Measurements from ENCODE around the gene KIF13A.

The KIF13A gene

GRCh38 chr6:17998003-17998402 is 10.6 kb upstream of the KIF13A start:
- no peak overlapping the region for H3K27ac ChIP-seq (ENCODE audit: low read depth, low read length)
- no peak overlapping the region for H3K4me3 ChIP-seq (ENCODE audit: low read depth, low read length)
- no peaks in the 10 kb centered on the region; the same call in 1 of the 2 replicates for H3K4me1 ChIP-seq (ENCODE audit: control insufficient read depth, insufficient read depth, low read length)
- no peaks in the 10 kb centered on the region for H3K36me3 ChIP-seq (ENCODE audit: control insufficient read depth, insufficient read depth, low read length)
- no peaks in the 10 kb centered on the region for H3K27me3 ChIP-seq (ENCODE audit: control insufficient read depth, insufficient read depth, low read length)
- no peaks in the 10 kb centered on the region for H3K9me3 ChIP-seq (ENCODE audit: control insufficient read depth, insufficient read depth, low read depth, low read length)
- H3K9ac ChIP-seq (ENCODE audit: low read length): no peak overlapping the region

DNA sequence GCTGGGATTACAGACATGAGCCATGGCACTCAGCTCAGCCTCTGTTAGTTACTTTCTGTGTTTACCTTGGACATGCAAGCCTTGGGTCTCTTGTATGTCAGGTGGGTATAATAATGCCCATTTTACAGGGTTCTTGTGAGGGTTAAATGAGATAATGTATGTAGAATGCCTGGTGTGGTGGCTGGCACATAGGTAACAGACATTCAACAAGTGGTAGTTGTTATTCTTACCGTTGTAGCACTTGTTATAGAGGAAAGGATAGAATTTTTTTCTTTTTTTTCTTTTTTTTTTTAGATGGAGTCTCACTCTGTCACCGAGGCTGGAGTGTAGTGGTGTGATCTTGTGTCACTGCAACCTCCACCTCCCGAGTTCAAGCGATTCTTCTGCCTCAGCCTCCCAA is 8.0 kb upstream of the KIF13A start:
- Histone ChIP-seq H3K4me1 (ENCODE audit: control insufficient read depth, insufficient read depth, low read length) (no peaks in the 10 kb centered on the region; the same call in 1 of the 2 replicates), H3K9me3 (ENCODE audit: control insufficient read depth, insufficient read depth, low read depth, low read length) (no peaks in the 10 kb centered on the region), H3K4me3 (ENCODE audit: low read depth, low read length) (no peak overlapping the region), H3K27ac (ENCODE audit: low read depth, low read length) (no peak overlapping the region), H3K27me3 (ENCODE audit: control insufficient read depth, insufficient read depth, low read length) (no peaks in the 10 kb centered on the region), H3K9ac (ENCODE audit: low read length) (no peak overlapping the region), H3K36me3 (ENCODE audit: control insufficient read depth, insufficient read depth, low read length) (no peaks in the 10 kb centered on the region)

DNA sequence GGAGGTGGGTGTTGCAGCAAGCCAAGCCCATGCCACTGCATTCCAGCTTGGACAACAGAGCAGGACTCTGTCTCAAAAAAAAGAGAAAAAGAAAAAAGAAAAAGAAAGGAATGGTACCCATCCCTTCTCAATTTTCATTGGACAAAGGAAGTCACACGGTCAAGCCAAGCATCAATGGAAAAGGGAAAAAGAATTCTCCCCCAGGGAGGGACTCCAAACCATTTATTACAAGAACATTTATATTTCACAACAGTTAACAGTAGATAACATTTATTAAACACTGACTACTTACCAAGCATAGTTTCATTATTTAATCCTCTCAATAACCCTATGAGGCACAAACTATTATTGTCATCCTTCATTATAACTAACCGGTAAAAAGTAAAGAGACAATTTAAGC is 6.6 kb upstream of the KIF13A start:
- Histone ChIP-seq H3K9me3 (ENCODE audit: control insufficient read depth, insufficient read depth, low read depth, low read length) (no peaks in the 10 kb centered on the region), H3K36me3 (ENCODE audit: control insufficient read depth, insufficient read depth, low read length) (no peaks in the 10 kb centered on the region), H3K9ac (ENCODE audit: low read length) (no peak overlapping the region), H3K27ac (ENCODE audit: low read depth, low read length) (no peak overlapping the region), H3K4me3 (ENCODE audit: low read depth, low read length) (no peak overlapping the region), H3K27me3 (ENCODE audit: control insufficient read depth, insufficient read depth, low read length) (0 out of 2 replicates have a peak, but pooled peaks cover 2% of the 10 kb centered on the region), H3K4me1 (ENCODE audit: control insufficient read depth, insufficient read depth, low read length) (no peaks in the 10 kb centered on the region; the same call in 1 of the 2 replicates)

DNA sequence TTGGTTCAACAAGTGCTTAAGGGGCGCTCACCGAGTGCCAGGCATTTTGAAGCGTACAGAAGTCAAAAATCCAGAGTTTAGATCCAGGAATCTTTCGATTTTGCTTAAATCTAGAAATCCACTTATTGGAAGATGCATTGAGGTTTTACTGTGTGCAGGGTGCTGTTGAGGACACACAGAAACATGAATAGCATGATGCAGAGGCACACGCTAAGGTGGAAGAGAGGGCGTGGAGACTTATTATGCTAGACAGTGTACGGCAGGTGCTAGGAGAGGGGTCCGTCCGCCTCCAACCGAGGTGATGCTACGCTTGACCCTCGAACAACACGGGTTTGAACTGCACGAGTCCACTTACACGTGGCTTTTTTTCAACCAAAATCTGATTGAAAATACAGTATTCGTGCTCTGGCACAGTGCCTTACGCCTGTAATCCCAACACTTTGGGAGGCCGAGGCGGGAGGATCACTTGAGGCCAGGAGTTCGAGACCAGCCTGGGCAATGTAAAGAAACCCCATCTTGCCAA is 1.0 kb upstream of the KIF13A start:
- Histone ChIP-seq H3K27me3 (ENCODE audit: control insufficient read depth, insufficient read depth, low read length) (peaks cover 8% of the 10 kb centered on the region; the same call in 1 of the 2 replicates), H3K9ac (ENCODE audit: low read length) (peak overlapping the region; percentile 76), H3K4me1 (ENCODE audit: control insufficient read depth, insufficient read depth, low read length) (peaks cover 27% of the 10 kb centered on the region), H3K27ac (ENCODE audit: low read depth, low read length) (no peak overlapping the region), H3K9me3 (ENCODE audit: control insufficient read depth, insufficient read depth, low read depth, low read length) (no peaks in the 10 kb centered on the region), H3K36me3 (ENCODE audit: control insufficient read depth, insufficient read depth, low read length) (peaks cover 3% of the 10 kb centered on the region; the same call in 1 of the 2 replicates), H3K4me3 (ENCODE audit: low read depth, low read length) (peak overlapping the region; percentile 85)

DNA sequence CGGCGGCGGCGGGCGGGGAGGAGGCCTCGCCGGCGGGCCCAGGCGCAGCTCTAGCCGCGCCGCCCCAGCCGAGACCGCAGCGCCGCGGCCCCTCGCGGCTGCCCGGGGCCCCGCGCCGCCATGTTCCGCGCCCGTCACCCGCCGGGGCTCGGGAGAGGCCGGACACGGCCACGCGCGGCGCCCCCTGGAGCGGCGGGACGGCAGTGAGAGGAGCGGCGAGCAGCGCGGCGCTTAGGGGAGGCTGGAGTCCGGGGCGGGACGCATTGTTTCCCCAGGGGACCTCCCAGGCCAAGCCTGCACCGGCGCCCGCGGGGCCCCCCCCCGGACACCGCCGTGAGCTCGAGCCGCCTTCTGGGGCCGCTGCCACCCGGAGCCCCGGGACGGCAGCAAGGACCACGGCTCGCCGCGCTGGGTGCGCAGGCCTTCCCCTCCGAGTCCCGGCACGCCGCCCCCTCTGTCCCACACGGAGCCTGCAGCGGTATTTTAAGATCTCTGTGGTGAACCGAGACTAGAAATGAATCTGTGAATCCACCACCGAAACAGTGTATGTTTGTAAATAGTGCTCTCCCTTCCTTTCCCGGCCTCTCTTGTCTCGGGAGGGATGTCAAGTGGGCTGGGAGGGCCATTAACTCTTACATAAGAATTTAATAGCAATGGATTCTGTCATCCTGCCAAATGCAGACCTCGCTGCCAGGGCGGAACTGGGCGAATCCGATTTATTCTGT is 424 bp upstream of the KIF13A start:
- Histone ChIP-seq H3K9me3 (ENCODE audit: control insufficient read depth, insufficient read depth, low read depth, low read length) (no peaks in the 10 kb centered on the region), H3K27ac (ENCODE audit: low read depth, low read length) (peak overlapping the region; percentile 67; the same call in 1 of the 2 replicates), H3K9ac (ENCODE audit: low read length) (peak overlapping the region; percentile 76), H3K36me3 (ENCODE audit: control insufficient read depth, insufficient read depth, low read length) (peaks cover 3% of the 10 kb centered on the region; the same call in 1 of the 2 replicates), H3K27me3 (ENCODE audit: control insufficient read depth, insufficient read depth, low read length) (peaks cover 8% of the 10 kb centered on the region; the same call in 1 of the 2 replicates), H3K4me3 (ENCODE audit: low read depth, low read length) (peak overlapping the region; percentile 85), H3K4me1 (ENCODE audit: control insufficient read depth, insufficient read depth, low read length) (peaks cover 31% of the 10 kb centered on the region)

DNA sequence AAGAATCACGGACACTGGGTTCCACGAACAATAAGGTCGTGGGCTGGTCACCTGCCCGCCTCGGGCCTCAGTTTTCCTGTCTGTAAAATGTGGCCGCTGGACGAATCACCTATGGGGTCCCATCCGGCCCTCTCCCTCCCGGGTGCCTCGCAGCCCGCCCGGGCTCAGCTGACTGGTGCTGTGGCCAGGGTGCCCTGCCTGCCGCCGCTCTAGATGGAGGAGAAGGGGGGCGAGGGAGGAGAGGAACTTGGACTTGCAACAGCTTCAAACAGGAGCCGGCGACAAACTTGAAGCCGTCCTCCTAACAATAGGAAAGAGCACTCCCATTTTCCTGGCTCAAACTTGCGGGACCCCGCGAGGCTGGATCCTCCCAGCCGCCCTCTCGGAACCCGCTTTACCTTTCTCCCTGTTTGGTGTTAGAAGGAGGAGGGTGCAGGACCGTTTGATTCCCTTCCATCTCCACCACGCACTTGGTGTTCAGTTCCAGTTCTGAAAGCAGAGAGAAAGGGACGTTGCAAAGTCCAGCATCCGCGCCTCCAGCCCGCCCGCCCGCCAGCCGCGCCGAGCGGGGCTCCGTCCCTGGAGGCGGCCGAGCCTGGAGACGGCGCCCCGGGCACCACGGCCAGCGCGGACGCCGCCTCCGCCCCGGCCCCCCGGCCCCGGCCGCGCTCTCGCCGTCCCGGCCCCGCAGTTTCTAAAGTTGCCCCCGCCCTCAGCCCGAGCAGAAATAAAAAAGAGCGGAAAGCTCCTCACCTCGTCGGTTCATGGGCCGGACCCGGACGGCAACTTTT is 584 bp downstream of the KIF13A start:
- Histone ChIP-seq H3K4me1 (ENCODE audit: control insufficient read depth, insufficient read depth, low read length) (peaks cover 31% of the 10 kb centered on the region), H3K9ac (ENCODE audit: low read length) (peak overlapping the region; percentile 76), H3K36me3 (ENCODE audit: control insufficient read depth, insufficient read depth, low read length) (peaks cover 3% of the 10 kb centered on the region; the same call in 1 of the 2 replicates), H3K9me3 (ENCODE audit: control insufficient read depth, insufficient read depth, low read depth, low read length) (no peaks in the 10 kb centered on the region), H3K27ac (ENCODE audit: low read depth, low read length) (peak overlapping the region; percentile 2; the same call in 1 of the 2 replicates), H3K4me3 (ENCODE audit: low read depth, low read length) (peak overlapping the region; percentile 77), H3K27me3 (ENCODE audit: control insufficient read depth, insufficient read depth, low read length) (peaks cover 8% of the 10 kb centered on the region; the same call in 1 of the 2 replicates)

DNA sequence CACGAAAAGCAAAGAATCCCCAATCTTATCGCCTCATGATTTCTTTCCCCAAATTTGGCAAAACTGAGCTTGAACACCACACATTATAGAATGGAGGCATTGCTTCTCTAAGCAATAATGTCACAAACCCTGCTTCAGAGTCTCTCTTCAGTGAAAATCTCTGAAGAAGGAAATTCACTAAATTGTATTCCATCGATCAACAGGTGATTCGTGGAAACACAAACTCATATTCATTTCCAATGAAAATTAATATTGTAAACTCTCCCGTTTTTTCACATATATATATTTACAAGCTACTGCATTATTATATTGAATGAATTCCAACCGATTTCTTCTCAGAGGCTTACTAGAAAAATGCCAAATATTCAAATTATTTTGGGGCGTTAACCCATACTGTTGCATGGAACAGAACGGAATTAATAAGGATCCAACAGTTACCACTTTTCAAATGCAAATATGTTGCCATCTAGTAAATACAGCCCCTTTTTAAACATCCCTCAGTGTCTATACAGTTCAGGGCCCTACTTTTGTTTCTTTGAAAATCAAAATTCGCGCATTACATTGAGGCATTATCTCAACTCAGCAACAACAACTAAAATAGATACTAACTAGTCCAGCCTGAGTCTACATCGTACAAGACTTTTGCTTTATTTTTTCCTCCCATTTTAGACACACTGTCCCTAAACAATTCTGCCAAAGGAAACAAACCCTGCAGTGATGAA is 1.3 kb downstream of the KIF13A start:
- Histone ChIP-seq H3K4me3 (ENCODE audit: low read depth, low read length) (peak overlapping the region; percentile 77), H3K4me1 (ENCODE audit: control insufficient read depth, insufficient read depth, low read length) (peaks cover 31% of the 10 kb centered on the region), H3K27me3 (ENCODE audit: control insufficient read depth, insufficient read depth, low read length) (peaks cover 8% of the 10 kb centered on the region; the same call in 1 of the 2 replicates), H3K9ac (ENCODE audit: low read length) (peak overlapping the region; percentile 76), H3K9me3 (ENCODE audit: control insufficient read depth, insufficient read depth, low read depth, low read length) (no peaks in the 10 kb centered on the region), H3K36me3 (ENCODE audit: control insufficient read depth, insufficient read depth, low read length) (peaks cover 3% of the 10 kb centered on the region; the same call in 1 of the 2 replicates), H3K27ac (ENCODE audit: low read depth, low read length) (peak overlapping the region; percentile 2; the same call in 1 of the 2 replicates)

GRCh38 chr6:17984812-17985670 is 2.4 kb downstream of the KIF13A start:
- Histone ChIP-seq H3K27ac (ENCODE audit: low read depth, low read length) (no peak overlapping the region), H3K9ac (ENCODE audit: low read length) (no peak overlapping the region), H3K27me3 (ENCODE audit: control insufficient read depth, insufficient read depth, low read length) (peaks cover 8% of the 10 kb centered on the region; the same call in 1 of the 2 replicates), H3K9me3 (ENCODE audit: control insufficient read depth, insufficient read depth, low read depth, low read length) (no peaks in the 10 kb centered on the region), H3K4me3 (ENCODE audit: low read depth, low read length) (no peak overlapping the region), H3K4me1 (ENCODE audit: control insufficient read depth, insufficient read depth, low read length) (peaks cover 31% of the 10 kb centered on the region), H3K36me3 (ENCODE audit: control insufficient read depth, insufficient read depth, low read length) (peaks cover 3% of the 10 kb centered on the region; the same call in 1 of the 2 replicates)

GRCh38 chr6:17984399-17984798 is 3.0 kb downstream of the KIF13A start:
- Histone ChIP-seq H3K4me3 (ENCODE audit: low read depth, low read length) (no peak overlapping the region), H3K9ac (ENCODE audit: low read length) (no peak overlapping the region), H3K9me3 (ENCODE audit: control insufficient read depth, insufficient read depth, low read depth, low read length) (no peaks in the 10 kb centered on the region), H3K27ac (ENCODE audit: low read depth, low read length) (no peak overlapping the region), H3K36me3 (ENCODE audit: control insufficient read depth, insufficient read depth, low read length) (peaks cover 3% of the 10 kb centered on the region; the same call in 1 of the 2 replicates), H3K4me1 (ENCODE audit: control insufficient read depth, insufficient read depth, low read length) (peaks cover 31% of the 10 kb centered on the region), H3K27me3 (ENCODE audit: control insufficient read depth, insufficient read depth, low read length) (peaks cover 8% of the 10 kb centered on the region; the same call in 1 of the 2 replicates)

GRCh38 chr6:17983730-17984129 is 3.7 kb downstream of the KIF13A start:
- Histone ChIP-seq H3K9ac (ENCODE audit: low read length) (no peak overlapping the region), H3K4me3 (ENCODE audit: low read depth, low read length) (no peak overlapping the region), H3K36me3 (ENCODE audit: control insufficient read depth, insufficient read depth, low read length) (peaks cover 3% of the 10 kb centered on the region; the same call in 1 of the 2 replicates), H3K4me1 (ENCODE audit: control insufficient read depth, insufficient read depth, low read length) (peaks cover 31% of the 10 kb centered on the region), H3K27ac (ENCODE audit: low read depth, low read length) (no peak overlapping the region), H3K27me3 (ENCODE audit: control insufficient read depth, insufficient read depth, low read length) (peaks cover 6% of the 10 kb centered on the region; the same call in 1 of the 2 replicates), H3K9me3 (ENCODE audit: control insufficient read depth, insufficient read depth, low read depth, low read length) (no peaks in the 10 kb centered on the region)
